Measurements from ENCODE around the gene SEMA5A.

- TF ChIP-seq POLR2A (IDR thresholded peaks at IDR 0.05) = no peak
- no peak for TF ChIP-seq CTCF (IDR thresholded peaks at IDR 0.05)
- no peak for TF ChIP-seq EP300 (IDR thresholded peaks at IDR 0.05)
Observed at GRCh38 chr5:9512457-9512856, 33.4 kb downstream of the SEMA5A start.
